Measurements from ENCODE around the gene CCDC63.

The CCDC63 gene

DNA sequence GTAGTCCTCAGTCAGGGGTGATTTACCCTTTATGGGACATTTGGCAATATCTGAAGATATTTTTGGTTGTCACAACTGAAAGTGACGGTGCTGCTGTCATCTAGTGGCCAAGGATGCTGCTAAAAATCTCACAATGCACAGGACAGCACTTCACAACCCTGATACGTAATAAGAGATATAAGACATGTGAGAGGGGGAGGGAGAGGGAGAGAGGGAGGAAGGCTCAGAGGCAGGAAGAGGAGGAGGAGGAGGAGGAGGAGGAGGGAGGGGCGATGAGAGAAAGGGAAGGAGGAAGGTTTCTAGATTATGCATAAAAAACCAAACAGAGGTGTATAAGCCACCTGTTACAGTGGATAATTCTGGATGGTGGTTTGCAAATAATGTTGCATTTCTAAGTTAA is 59.3 kb downstream of the CCDC63 start:
- TF ChIP-seq CREB1 (IDR thresholded peaks at IDR 0.05; ENCODE audit: low read depth) (no peak), EGR1 (IDR thresholded peaks at IDR 0.05) (no peak), TEAD4 (IDR thresholded peaks at IDR 0.05) (no peak), RAD21 (IDR thresholded peaks at IDR 0.05; ENCODE audit: low read depth) (no peak), YY1 (IDR thresholded peaks at IDR 0.05; ENCODE audit: low read depth) (no peak), EP300 (IDR thresholded peaks at IDR 0.05; ENCODE audit: borderline replicate concordance) (no peak), ZBTB7A (IDR thresholded peaks at IDR 0.05; ENCODE audit: low read depth) (no peak), TAF1 (IDR thresholded peaks at IDR 0.05; ENCODE audit: low read depth) (no peak), FOXM1 (IDR thresholded peaks at IDR 0.05; ENCODE audit: borderline replicate concordance, low read depth) (no peak), CEBPB (IDR thresholded peaks at IDR 0.05) (no peak), NFIC (IDR thresholded peaks at IDR 0.05) (no peak), TCF12 (IDR thresholded peaks at IDR 0.05; ENCODE audit: low read depth) (no peak)
- TF ChIP-seq, protein P1, sequence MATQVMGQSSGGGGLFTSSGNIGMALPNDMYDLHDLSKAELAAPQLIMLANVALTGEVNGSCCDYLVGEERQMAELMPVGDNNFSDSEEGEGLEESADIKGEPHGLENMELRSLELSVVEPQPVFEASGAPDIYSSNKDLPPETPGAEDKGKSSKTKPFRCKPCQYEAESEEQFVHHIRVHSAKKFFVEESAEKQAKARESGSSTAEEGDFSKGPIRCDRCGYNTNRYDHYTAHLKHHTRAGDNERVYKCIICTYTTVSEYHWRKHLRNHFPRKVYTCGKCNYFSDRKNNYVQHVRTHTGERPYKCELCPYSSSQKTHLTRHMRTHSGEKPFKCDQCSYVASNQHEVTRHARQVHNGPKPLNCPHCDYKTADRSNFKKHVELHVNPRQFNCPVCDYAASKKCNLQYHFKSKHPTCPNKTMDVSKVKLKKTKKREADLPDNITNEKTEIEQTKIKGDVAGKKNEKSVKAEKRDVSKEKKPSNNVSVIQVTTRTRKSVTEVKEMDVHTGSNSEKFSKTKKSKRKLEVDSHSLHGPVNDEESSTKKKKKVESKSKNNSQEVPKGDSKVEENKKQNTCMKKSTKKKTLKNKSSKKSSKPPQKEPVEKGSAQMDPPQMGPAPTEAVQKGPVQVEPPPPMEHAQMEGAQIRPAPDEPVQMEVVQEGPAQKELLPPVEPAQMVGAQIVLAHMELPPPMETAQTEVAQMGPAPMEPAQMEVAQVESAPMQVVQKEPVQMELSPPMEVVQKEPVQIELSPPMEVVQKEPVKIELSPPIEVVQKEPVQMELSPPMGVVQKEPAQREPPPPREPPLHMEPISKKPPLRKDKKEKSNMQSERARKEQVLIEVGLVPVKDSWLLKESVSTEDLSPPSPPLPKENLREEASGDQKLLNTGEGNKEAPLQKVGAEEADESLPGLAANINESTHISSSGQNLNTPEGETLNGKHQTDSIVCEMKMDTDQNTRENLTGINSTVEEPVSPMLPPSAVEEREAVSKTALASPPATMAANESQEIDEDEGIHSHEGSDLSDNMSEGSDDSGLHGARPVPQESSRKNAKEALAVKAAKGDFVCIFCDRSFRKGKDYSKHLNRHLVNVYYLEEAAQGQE (IDR thresholded peaks at IDR 0.05; ENCODE audit: low read depth) = no peak
- TF ChIP-seq, protein P2, sequence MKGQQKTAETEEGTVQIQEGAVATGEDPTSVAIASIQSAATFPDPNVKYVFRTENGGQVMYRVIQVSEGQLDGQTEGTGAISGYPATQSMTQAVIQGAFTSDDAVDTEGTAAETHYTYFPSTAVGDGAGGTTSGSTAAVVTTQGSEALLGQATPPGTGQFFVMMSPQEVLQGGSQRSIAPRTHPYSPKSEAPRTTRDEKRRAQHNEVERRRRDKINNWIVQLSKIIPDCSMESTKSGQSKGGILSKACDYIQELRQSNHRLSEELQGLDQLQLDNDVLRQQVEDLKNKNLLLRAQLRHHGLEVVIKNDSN (IDR thresholded peaks at IDR 0.05) = no peak
- TF ChIP-seq, protein P3, sequence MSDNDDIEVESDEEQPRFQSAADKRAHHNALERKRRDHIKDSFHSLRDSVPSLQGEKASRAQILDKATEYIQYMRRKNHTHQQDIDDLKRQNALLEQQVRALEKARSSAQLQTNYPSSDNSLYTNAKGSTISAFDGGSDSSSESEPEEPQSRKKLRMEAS (IDR thresholded peaks at IDR 0.05) = no peak

DNA sequence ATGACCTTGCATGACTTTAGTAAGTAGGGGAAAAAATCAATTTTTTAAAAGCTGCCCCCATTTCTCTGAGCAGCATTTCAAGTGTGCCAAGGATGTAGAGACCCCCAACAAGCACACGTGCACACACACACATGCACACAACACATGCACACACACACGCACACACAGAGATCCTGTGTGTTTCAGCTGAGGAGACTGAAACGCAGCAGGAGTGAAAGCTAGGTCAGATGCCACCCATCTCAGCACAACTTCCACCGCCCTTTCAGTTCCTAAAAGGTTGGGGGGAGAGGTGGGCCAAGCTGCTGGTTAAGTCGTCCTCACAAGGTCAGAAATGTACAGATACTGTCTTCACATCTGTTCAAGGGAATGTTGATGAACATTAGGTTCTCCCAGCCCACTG is 59.7 kb downstream of the CCDC63 start:
- TF ChIP-seq TCF12 (IDR thresholded peaks at IDR 0.05; ENCODE audit: low read depth) (no peak), CREB1 (IDR thresholded peaks at IDR 0.05; ENCODE audit: low read depth) (no peak), NFIC (IDR thresholded peaks at IDR 0.05) (no peak), ZBTB7A (IDR thresholded peaks at IDR 0.05; ENCODE audit: low read depth) (no peak), EP300 (IDR thresholded peaks at IDR 0.05; ENCODE audit: borderline replicate concordance) (no peak), CEBPB (IDR thresholded peaks at IDR 0.05) (no peak), TAF1 (IDR thresholded peaks at IDR 0.05; ENCODE audit: low read depth) (no peak), RAD21 (IDR thresholded peaks at IDR 0.05; ENCODE audit: low read depth) (no peak)
- TF ChIP-seq, protein P2 (IDR thresholded peaks at IDR 0.05) = no peak
- TF ChIP-seq, protein P3 (IDR thresholded peaks at IDR 0.05) = no peak

DNA sequence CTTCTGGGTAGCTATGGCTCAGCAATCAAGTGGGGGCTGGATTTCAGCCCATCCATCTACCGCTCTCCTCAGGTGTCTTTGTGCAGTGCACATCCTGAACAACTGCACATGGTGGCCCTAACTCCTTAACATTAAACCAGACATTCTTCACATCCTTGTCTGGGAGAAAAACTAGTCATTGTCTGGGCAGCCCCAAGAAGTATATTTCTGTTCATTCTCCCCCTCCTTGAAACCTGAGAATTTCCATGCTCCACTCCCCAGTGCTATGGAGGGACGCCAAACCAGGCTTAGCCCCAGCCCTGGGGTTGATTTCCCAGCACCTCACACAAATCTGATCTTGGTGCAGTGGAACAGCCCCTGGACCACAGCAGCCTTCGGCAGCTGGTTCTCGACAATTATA is 60.2 kb downstream of the CCDC63 start:
- no peak for TF ChIP-seq YY1 (IDR thresholded peaks at IDR 0.05; ENCODE audit: low read depth)
- no peak for TF ChIP-seq FOXM1 (IDR thresholded peaks at IDR 0.05; ENCODE audit: borderline replicate concordance, low read depth)
- no peak for TF ChIP-seq TCF12 (IDR thresholded peaks at IDR 0.05; ENCODE audit: low read depth)
- TF ChIP-seq, protein P3 (IDR thresholded peaks at IDR 0.05) = no peak
- TF ChIP-seq CEBPB (IDR thresholded peaks at IDR 0.05) = no peak
- TF ChIP-seq, protein P1 (IDR thresholded peaks at IDR 0.05; ENCODE audit: low read depth) = no peak
- no peak for TF ChIP-seq RAD21 (IDR thresholded peaks at IDR 0.05; ENCODE audit: low read depth)
- no peak for TF ChIP-seq EGR1 (IDR thresholded peaks at IDR 0.05)
- TF ChIP-seq TEAD4 (IDR thresholded peaks at IDR 0.05) = no peak
- no peak for TF ChIP-seq CREB1 (IDR thresholded peaks at IDR 0.05; ENCODE audit: low read depth)
- TF ChIP-seq, protein P2 (IDR thresholded peaks at IDR 0.05) = no peak

DNA sequence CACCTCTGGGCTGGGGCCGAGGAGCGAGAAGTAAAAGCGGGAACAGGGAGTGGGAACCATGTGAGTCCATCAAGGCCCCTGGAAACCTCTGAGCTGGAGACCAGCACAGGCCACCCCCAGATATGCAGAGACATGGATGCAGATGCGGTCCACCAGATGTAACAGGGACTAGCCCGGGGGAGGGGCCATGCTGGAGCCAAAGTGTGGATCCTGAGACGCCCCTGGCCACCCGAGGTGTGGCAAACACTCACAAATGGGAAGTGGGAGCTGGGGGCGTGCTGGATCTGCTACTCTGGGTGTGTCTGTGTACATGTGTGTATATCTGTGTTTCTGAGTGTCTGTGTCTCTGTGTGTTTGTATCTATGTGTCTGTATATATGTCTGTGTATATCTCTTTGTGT is 60.8 kb downstream of the CCDC63 start:
- TF ChIP-seq YY1 (IDR thresholded peaks at IDR 0.05; ENCODE audit: low read depth) = no peak
- TF ChIP-seq NFIC (IDR thresholded peaks at IDR 0.05) = no peak
- TF ChIP-seq, protein P1 (IDR thresholded peaks at IDR 0.05; ENCODE audit: low read depth) = no peak
- TF ChIP-seq TCF12 (IDR thresholded peaks at IDR 0.05; ENCODE audit: low read depth) = no peak
- TF ChIP-seq, protein P2 (IDR thresholded peaks at IDR 0.05) = no peak
- TF ChIP-seq CEBPB (IDR thresholded peaks at IDR 0.05) = no peak
- TF ChIP-seq EP300 (IDR thresholded peaks at IDR 0.05; ENCODE audit: borderline replicate concordance) = no peak
- TF ChIP-seq CREB1 (IDR thresholded peaks at IDR 0.05; ENCODE audit: low read depth) = no peak
- no peak for TF ChIP-seq RAD21 (IDR thresholded peaks at IDR 0.05; ENCODE audit: low read depth)
- TF ChIP-seq TEAD4 (IDR thresholded peaks at IDR 0.05) = no peak
- TF ChIP-seq, protein P3 (IDR thresholded peaks at IDR 0.05) = no peak
- no peak for TF ChIP-seq TAF1 (IDR thresholded peaks at IDR 0.05; ENCODE audit: low read depth)
- TF ChIP-seq EGR1 (IDR thresholded peaks at IDR 0.05) = no peak
- TF ChIP-seq ZBTB7A (IDR thresholded peaks at IDR 0.05; ENCODE audit: low read depth) = no peak
- no peak for TF ChIP-seq FOXM1 (IDR thresholded peaks at IDR 0.05; ENCODE audit: borderline replicate concordance, low read depth)

All from Ishikawa (cell line).